ENCODE data around the gene TBC1D21.

- no peak for TF ChIP-seq CTCF (conservative IDR thresholded peaks at IDR 0.05)
- no peak for TF ChIP-seq ZFX (IDR thresholded peaks at IDR 0.05)
Measured at GRCh38 chr15:73901126-73901810, 27.9 kb downstream of the TBC1D21 start.

Measured in C4-2B (cell line).